C4-2B (cell line): ENCODE data around the gene MIOX.

ENCODE experiments used
- CTCF ChIP-seq: fragments of 450-650 bp; conservative IDR thresholded peaks from 2 replicates; pipeline ENCODE4 v1.5.1; 2017; ENCODE audit warnings: mild to moderate bottlenecking
- ZFX ChIP-seq: fragments of 450-650 bp; IDR thresholded peaks from 2 replicates; pipeline ENCODE4 v1.6.1; 2017

- TF ChIP-seq CTCF (no peak), ZFX (no peak)
Observed at GRCh38 chr22:50445880-50446707, 40.6 kb upstream of the MIOX start.
